Activated T-cell treated with anti-CD3 and anti-CD28 coated beads, Interleukin-2, amount 50 U/mL, for 1 hour (primary cell): ENCODE measurements around the gene PPIB.
A peak's percentile ranks its signal among the peaks of the same experiment; 100 is the strongest.

ENCODE experiments used
- DNase-seq: peaks from one replicate; pipeline ENCODE4 v3.0.0-alpha.2; 2020

PPIB gene

DNA sequence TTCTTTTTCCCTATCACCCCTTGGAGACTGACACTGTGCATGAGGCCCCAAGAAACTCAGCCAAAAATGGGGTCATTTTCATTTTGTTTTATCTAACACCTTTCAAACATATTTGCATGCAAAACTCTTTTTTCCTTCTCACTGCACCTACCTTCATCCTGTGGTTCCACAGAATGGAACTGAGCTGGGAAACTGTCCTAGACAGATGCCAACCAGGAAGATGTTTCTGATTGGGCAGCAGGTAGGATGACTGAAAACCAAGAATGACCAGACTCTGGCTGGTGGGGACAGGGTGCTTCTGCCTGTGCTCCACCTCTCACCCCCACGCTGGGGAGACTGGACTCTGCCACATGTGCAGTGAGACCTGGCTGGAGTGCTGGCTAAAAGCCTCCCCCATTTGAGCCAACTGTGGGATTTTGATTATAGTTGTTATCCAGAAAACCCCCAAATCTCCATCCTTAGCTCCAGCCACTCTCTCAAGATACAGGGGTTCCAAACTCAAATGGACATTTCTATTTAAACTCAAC is 5.2 kb downstream of the PPIB start:
- DNase-seq = no peak

DNA sequence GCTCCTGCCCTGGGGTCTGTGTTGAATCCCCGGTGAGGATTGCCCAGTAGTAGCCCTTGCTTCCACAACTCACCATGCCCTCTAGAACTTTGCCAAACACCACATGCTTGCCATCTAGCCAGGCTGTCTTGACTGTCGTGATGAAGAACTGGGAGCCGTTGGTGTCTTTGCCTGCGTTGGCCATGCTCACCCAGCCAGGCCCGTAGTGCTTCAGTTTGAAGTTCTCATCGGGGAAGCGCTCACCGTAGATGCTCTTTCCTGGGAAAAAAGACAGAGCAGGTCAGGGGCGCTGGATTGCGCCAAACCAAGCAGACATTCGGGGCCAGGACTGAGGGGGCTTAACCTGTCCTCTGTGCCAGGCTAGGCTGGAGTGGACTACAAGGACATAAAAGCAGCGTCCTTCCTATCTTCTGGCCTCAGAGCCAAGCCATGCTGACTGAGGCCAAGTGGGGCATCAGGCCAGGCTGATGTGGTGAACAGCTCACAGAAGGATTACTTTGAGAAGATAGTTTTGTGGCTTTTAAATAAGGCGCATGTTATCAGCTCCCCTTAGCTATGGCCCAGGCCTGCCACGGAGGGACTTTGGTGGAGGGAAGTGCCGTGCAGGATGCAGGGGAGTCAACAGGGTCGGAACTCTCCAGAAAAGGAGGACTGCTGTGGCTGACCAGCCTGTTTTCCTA is 6.0 kb downstream of the PPIB start:
- DNase-seq = no peak

DNA sequence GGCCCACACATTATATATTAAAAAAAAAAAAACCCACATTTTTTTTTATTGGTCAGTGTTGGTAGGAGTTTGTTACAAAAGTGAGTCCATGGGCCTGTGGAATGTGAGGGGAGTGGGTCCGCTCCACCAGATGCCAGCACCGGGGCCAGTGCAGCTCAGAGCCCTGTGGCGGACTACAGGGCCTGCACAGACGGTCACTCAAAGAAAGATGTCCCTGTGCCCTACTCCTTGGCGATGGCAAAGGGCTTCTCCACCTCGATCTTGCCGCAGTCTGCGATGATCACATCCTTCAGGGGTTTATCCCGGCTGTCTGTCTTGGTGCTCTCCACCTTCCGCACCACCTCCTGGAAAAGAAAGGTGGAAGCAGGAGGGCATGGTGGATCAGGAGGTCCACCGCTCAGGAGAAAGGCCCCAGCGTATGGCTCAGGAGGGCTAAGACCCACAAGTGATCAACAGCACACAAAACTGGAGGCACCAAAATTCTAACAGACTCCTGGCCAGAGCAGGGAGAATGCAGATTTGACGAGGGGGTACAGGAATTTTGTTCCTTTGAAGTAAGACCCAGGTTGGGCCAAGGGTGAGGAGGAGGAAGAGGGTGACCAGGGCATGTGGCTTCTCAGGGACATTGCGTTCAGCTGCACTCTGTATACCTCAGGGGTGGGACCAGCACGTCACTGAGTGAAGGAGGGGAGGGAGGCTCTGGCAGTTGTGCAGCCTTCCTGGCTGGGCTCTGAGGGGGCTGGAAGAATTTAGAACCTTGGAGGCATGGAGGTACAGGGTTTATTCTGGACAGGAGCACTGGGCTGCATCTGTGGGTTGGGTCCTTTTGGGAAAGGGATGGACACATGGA is 6.8 kb downstream of the PPIB start:
- DNase-seq = no peak

DNA sequence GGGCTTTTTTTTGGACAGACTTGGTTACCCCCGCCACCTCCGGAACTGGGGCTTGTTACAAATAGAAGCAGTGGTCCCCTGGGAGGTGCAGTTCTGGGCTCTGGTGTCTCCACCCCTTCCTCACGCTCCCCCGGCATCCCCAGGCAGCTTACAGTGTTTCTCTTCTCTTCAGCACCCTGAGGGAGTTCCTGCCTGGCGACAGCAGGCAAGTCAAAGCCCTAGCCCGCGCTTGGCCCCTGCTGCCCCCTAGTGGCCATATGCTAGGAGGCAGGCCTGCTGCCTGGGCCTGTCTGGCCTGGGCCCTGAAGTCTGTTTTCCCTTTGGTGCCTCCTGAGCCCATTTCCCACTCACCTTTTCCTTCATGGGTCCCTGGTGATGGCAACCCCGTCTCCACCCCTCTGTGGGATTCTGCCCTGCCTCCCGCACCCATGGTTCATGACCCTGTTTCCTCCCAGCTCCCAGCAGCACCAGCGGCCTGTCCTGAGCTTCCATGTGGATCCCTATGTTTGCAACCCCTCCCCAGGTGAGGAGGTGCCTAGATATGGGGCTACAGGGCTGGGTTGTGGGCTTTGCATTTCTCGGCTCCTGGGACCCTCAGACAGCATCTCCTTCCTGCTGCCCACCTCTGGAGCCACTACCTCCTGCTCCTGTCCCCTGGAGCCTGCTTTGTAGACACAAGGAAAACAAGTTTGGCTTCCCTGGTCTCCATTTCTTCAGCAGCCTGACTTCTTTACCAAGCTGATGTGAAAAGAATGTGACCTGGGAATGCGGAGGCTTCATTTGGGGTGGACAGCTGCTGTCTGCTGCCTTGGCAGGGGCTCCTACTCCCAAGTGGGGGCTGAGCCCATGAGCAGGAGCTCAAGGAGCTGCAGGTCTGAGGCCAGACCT is 9.1 kb downstream of the PPIB start:
- peak; percentile 94 for DNase-seq

DNA sequence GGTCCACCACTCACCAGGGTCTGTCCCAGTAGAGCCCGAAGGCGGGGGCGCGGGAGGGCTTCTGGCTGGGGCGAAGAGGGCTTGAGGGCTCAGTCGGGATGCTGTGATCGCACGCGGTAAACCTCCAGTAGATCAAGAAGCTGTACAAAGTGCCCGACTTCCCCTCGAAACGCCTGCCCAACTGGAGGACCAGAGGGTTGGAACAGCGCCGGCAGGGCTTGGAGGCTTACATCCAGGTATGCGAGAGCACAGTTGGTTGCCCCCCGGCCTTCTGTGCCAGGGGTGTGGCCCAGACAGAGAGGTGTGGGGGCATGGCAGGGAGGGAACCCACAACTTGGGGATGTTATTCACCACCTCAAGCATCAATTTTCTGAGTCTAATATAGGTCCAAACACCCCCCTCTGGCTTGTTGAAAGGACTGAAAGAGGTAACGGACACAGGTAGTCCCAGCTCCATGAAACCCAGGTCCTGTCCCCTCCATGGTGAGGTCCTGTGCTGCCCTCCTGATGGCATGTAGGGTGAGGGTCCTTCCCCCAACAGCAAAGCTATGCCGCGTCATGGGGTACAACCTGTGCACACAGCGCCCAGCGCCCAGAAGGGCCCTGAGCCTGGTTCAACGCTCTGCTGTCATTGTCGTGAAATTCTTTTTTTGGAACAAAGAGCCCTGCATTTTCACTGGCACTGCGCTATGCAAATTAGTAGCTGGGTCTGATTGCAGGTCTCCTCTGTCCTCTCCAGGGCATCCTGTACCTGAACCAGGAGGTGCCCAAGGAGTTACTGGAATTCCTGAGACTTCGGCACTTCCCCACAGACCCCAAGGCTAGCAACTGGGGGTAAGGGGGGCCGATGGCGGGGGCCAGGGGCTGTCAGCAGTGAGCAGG is 10.1 kb downstream of the PPIB start:
- DNase-seq = peak; percentile 43

DNA sequence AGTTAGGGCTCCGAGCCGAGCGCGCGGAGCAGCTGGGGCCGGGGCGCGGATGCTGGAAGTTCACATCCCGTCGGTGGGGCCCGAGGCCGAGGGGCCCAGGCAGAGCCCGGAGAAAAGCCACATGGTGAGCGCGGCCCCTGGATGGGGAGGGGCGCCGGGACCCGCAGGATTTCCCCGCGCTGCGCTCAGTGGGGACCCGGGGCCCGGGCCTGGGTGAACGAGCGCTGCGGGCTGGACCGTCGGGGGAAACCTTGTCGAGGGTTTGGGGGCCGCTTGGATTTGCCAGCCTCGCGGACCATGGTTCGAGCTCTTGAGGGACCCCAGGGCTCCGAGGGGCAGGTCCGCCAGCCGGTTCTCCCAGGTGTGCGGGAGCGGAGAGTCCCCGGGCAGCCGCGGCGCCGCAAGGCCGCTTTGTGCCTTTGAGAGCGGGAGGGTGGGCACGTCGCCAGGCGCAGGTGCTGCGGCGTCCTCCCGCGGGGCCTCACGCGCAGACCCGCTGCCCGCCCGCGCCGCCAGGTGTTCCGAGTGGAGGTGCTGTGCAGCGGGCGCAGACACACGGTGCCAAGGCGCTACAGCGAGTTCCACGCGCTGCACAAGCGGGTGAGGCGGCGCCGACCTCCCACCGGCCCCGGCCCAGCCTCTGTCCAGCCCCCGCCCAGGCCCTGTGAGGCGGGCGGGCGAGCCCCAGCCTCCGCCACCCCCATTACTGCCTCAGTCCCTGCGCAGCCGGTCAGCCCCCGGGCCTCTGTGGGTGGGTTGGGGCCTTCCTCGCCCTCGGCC is 10.9 kb downstream of the PPIB start, which contains the start of gene SNX22:
Gene SNX22 (plus strand): TSS at position 5 of the 780 bp plus-strand sequence. CDS start 45 bp downstream, at position 50.
- peak; percentile 53 for DNase-seq

DNA sequence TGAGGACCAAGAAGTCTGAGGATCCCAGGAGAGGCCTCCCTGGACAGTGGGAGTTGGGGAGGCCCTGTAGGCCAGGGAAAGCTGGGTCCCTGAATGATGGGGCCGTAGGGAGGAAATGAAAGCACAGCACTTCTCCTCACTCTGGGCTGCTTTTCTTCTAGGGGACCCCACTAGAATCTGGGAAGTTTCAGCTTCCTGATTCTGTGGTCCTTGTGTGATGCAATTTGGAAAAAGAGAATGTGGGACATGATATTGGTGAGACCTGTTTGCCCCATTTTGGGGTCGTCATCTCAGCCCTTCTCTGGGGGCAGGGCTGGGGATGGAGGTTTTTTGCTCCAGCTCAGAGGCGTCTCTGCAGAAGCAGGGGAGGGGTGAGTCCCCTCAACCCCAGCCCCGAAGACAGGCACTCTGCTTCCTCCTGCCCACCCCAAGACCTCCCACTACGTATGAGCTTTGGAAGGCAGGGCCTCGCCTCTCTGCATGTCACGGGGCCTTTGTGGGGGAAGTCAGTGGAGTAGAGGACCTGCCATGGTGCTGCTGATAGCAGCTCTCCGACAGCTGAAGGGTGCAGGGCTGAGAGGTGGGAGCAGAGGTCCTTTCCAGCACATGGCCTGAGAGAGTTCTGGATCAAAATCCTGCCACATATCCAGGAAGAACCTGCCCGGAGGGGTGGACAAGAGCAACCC is 12.8 kb downstream of the PPIB start:
- no peak for DNase-seq

DNA sequence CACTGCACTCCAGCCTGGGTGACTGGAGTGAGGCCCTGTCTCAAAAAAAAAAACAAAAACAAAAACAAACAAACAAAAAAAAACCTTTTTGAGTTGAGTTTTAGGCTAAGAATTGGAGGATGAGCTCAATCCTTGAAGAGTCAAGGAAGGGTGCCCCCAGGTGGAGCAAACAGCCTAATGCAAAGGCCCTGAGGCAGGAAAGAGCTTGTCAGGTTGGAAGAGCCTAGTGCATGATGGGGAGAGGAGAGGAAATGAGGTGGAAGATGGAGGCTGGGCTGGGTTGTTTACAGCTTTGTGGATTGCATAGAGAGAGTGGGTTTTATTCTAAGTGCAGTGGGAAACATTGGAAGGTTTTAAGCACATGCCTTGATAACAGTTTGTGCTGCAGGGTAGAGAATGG is 13.4 kb downstream of the PPIB start:
- no peak for DNase-seq

DNA sequence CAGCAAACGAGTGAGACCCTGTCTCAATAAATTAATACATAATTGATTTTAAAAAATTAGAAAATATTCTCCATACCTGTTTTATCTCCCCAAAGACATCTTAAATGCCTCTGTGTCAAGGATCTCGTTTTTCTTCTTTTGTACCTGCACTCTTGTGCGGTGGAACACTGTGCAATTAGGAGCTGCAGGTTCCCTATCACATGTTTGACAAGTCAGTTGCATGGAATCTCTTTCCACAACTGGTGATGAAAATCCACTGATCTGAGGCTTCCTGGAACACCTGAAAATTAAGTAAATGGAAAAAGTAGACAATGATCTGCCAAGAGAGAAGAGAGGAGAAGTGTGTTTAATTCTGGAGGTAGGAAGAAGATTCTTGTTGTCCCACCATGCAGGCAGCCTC is 14.2 kb downstream of the PPIB start:
- no peak for DNase-seq

DNA sequence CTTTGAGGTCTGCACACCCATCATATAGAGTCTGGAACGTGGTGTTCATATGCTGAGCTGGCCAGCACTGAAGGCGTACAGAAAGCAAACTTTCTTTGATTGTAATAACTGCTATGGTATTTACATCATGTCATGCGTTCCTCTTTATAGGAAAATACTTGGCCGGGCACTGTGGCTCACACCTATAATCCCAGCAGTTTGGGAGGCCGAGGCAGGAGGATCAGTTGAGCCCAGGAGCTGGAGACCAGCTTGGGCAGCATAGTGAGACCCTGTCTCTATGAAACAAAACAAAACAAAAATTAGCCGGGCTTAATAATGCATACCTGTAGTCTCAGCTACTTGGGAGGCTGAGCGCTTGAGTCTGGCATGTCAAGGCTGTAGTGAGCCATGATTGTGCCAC is 14.7 kb downstream of the PPIB start:
- no peak for DNase-seq

DNA sequence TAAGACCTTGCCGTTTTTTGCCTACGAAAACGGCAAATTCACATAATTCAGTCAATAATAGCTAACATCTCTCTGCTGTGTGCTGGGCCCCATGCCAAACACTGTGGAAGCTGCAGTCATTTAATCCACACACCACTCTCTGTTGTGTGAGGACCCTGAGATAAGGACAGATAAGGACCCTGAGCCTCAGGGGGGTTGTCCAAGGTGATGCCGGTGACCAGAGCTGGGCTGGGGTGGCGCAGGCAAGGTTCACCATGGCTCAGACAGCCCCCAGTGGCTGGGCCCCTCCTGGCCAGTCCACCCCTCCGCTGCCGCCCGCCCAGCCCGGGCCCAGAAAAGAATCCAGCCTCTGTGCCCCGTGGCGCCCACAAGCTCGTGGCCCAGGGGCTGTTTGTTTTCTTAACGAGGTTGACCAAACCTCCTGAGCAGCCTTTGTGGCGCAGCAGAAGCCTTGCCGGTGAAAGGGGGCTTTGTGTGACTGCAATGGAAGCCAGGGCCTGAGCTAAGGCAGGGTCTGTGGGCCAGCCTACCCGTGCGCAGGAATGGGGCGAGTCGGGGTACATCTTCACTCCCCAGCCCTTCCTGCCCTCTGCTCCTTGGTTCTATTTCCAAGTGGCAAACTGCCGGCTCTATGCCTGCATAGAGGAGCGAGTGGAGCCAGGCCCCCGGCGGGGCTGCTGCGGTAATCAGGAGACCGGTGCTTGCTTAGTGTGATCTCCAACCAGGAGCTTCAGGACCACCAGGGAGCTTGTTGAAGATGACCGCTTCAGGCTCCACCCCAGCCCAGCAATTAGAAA is 15.7 kb downstream of the PPIB start:
- no peak for DNase-seq

DNA sequence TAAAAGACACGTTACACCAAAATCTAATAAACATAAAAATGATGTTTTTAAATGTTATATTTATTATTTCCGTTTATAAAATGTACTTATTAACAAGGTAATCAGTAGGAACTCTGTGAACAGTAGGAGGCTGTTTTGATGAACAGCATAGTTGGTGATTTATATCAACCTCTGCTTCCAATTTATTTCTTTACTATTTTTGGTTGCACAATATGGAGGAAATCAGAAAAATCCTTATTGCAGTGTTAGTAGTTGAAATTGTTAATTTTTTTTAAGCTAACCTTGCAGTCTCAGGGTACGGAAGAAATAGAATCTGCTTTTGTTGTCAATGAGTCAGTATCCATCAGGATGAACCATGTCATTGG is 16.3 kb downstream of the PPIB start:
- DNase-seq = no peak

DNA sequence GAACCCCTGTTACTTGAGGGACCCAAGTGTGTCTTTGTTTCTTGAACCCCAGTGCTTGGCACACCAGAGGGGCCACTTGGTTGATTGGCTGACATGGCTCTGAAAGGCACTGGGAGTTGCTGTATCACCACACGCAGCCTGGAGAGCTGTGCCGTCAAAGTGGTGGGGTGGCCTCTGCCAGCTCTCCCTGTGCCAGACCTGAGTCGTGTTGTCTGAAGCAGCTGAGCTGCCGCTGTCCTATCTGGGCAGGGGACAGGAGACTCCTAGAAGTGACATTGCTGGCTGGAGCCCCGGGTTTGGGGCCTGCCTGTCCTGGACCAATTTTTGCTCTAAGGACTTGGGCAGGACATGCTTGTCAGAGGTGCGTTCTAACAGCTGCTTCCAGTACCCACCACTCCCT is 16.8 kb downstream of the PPIB start:
- DNase-seq = no peak

DNA sequence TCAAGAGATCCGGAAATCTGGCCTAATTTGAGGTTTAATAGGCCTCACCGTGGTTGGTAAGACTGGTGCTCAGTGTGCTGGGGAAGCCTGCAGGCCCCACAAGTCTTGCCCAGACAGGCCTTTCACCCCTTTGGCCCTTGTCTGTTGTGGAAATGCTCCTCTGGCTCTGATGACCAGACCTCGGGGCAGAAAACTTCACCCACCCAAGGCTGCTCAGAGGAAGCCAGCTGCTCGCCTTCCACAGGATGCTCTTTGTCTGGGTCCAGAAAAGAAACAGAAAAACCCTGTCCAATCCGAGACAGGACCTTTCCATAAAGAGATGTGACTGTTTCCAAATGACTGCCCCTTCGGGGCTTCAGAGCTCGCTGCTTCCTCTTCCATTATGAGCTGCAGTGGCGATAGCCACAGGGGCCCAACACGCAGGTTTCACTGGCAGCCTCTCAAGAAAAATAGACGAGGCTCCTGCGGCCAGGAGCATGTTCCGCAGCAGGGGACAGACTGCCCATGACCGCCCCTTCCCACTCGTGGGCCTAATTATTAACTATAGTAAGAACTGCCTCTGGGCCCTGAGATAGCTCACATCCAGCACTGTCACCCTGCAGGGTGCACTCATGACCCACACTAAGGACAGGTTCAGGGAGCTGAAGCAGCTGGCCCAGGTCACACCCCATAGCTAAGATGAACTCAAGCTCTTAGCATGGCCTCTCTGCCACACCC is 18.1 kb downstream of the PPIB start:
- no peak for DNase-seq

DNA sequence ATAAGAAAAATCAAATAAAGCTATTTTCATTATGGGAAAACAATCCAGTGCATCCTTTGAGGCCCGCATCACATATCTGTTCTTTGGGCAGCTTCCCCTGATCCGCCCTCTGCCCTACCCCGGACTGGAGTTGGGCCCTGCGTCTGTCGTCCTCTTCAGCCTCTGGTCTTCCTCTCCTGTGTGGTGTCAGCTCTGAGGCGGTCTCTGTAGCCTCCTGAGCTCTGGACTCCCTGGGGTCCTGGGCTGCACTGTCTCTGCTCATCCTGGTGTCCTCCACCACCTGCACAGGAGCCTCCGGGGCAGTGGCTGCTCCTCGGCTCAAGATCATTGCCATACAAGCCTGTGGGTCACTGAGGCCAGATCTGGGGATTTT is 18.6 kb downstream of the PPIB start:
- DNase-seq = no peak

DNA sequence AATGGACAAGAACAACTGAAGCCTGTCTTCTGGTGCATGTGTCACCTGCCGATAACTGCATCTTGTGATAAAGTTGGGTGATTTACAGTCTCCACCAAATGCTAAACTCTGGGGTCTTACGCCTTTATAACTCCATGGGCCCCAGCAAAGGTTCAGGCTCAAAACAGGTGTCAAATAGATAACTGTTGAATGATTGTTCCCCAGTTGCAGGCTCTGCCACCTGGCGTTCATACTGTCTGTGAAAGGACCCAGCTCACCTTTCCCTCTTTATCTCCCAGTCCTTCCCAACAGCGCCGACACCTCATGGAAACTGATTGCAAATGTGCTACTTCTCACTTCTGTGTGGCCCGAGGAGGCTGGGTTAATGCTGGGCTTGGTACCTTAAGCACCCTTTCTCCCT is 19.5 kb downstream of the PPIB start:
- DNase-seq = no peak

DNA sequence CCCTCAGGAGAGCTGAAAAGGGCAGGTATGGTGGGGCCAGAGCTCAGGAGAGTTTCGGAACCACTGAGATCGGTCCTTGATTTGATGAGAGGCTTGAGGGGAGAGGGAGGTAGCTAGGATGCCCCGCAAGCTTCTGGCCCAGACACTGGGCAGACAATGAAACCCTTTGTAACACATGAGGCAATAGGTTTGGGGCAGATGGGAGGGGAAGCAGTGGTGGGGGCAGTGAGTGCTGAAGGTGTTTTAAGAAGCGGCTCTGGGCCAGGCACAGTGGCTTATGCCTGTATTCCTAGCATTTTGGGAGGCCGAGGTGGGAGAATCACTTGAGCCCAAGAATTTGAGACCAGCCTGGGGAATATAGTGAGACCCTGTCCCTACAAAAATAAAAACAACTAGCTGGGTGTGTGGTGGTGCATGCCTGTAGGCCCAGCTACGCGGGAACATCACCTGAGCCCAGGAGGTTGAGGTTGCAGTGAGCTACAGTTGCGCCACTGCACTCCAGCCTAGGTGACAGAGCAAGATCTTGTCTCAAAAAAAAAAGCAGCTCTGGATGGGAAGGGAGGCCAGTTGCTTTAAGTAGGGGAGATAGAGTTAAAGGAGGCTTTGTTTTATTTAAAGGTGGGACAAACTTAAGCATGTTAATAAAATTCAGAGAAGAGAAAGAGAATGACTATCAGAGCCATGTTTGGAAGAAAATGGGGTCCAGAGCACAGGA is 20.9 kb downstream of the PPIB start:
- DNase-seq = no peak

DNA sequence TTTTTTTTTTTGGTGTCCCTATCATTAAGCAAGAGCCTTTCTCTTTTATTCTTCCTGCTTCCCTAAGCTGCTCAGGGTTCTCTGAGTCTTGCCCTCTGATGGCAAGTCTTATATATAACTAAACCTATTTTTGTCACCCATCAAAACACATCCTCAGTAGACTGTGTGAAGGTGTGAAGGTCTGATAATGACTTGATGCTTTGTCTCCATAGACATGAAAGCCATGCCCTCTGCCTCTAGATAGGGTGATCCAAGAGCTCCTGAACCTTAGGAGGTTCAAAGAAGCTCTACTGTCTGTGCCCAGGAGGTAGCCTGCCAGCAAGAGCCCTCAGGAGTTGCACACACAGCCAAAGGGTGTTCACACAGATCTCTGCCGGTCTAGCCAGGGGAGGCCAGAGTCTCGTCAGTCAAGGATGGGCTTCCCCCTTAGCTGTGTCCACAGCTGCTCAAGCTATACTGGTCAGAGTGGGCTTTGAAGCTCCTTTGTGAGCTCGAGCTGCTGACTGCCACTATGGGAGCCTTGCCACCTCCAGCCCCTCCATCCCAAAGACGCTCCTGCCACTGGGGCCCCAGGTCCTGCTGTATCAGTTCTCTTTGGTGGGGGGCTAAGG is 24.4 kb downstream of the PPIB start:
- DNase-seq = no peak
